Spleen (tissue), 7 donors: ENCODE results near the gene NDRG4.

Experiments
- POLR2A ChIP-seq, 3 donors: fragments of 450-650 bp; IDR thresholded peaks; one replicate each; pipeline ENCODE4 v1.5.1; 2017; ENCODE audit warnings: antibody characterized with exemption in 3 of 3, mild to moderate bottlenecking in 1 of 3
- TF ChIP-seq, protein P1 (sequence below), 11 experiments: fragments of 200-600 bp in 7 of 11; fragments of 450-650 bp in 4 of 11; sonication (generic) in 4 of 11; IDR thresholded peaks in 8 of 11; conservative IDR thresholded peaks in 3 of 11; 1 replicate in 7 of 11; 2 replicates in 4 of 11; pipeline versions ENCODE4 v1.4.0 to v1.8.0; 2016 to 2021; ENCODE audit warnings: antibody characterized with exemption in 11 of 11, inconsistent platforms in 4 of 11, mild to moderate bottlenecking in 1 of 11
- donor health status: DM: no; HTN: no; CAD: no; lungs with moderate emphysema.
- donor health status: DM: no; HTN: no; CAD: no.
- donor health status: DM: no; HTN: no; CAD: no.

DNA sequence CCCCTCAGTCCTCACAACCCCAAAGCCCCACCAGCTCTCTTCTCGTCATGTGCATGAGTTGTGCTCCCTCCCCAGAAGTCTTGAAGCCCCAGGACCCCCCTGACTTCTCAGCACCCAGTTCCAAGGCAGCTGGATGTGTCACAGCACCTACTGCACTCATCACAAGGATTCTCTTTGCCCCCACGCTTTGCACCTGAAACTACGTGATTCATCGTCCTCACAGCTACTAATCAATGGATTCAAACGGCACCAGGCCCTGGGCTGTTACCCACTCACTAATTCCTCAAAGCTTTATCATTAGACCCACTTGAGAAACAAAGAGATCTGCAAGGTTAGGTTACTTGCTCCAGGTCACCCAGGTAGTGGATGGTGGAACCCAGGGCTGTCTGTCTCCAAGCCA lies 45.1 kb upstream of the NDRG4 start:
- TF ChIP-seq, protein P1, sequence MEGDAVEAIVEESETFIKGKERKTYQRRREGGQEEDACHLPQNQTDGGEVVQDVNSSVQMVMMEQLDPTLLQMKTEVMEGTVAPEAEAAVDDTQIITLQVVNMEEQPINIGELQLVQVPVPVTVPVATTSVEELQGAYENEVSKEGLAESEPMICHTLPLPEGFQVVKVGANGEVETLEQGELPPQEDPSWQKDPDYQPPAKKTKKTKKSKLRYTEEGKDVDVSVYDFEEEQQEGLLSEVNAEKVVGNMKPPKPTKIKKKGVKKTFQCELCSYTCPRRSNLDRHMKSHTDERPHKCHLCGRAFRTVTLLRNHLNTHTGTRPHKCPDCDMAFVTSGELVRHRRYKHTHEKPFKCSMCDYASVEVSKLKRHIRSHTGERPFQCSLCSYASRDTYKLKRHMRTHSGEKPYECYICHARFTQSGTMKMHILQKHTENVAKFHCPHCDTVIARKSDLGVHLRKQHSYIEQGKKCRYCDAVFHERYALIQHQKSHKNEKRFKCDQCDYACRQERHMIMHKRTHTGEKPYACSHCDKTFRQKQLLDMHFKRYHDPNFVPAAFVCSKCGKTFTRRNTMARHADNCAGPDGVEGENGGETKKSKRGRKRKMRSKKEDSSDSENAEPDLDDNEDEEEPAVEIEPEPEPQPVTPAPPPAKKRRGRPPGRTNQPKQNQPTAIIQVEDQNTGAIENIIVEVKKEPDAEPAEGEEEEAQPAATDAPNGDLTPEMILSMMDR (IDR thresholded peaks at IDR 0.05 in 8 of 11, conservative IDR thresholded peaks at IDR 0.05 in 3 of 11), result no peak
- no peak for TF ChIP-seq POLR2A (IDR thresholded peaks at IDR 0.05)
